Naive B cell (primary cell): ENCODE measurements around the gene TBC1D22A. TPM values are rescaled to one million over a fixed set of nuclear protein-coding genes. Genes with fewer than 3 reads are reported as not detected.

Experiments used
- ATAC-seq, 2 donors: fragments of 150-1000 bp; cut with Tn5 transposase; 2 replicates each; pipeline ENCODE4 v1.10.0; 2021; ENCODE audit warnings: low read depth in 2 of 2, mild to moderate bottlenecking in 2 of 2, moderate library complexity in 2 of 2
- DNase-seq: peaks from one replicate; pipeline ENCODE4 v3.0.0; 2022
- H3K27ac Mint-ChIP-seq, 6 donors: one replicate each; pipeline ENCODE4 v1.8.0; 2020 to 2022; ENCODE audit warnings: mild to moderate bottlenecking in 6 of 6, mixed read lengths in 6 of 6, moderate library complexity in 5 of 6, inconsistent platforms in 2 of 6
- H3K27me3 Mint-ChIP-seq, 3 donors: one replicate each; pipeline ENCODE4 v1.8.0; 2021 to 2022; ENCODE audit warnings: mixed read lengths in 3 of 3, mild to moderate bottlenecking in 1 of 3
- H3K36me3 Mint-ChIP-seq, 2 donors: one replicate each; pipeline ENCODE4 v1.8.0; 2020 to 2022; ENCODE audit warnings: mixed read lengths in 2 of 2, inconsistent platforms in 1 of 2, mild to moderate bottlenecking in 1 of 2
- H3K4me1 Mint-ChIP-seq, 3 donors: one replicate each; pipeline ENCODE4 v1.8.0; 2020 to 2022; ENCODE audit warnings: mixed read lengths in 3 of 3, inconsistent platforms in 1 of 3, mild to moderate bottlenecking in 1 of 3, moderate library complexity in 1 of 3
- H3K4me3 Mint-ChIP-seq, 8 donors: one replicate each; pipeline ENCODE4 v1.8.0; 2020 to 2022; ENCODE audit warnings: mild to moderate bottlenecking in 8 of 8, mixed read lengths in 8 of 8, moderate library complexity in 8 of 8, inconsistent platforms in 2 of 8
- H3K9me3 Mint-ChIP-seq, 7 donors: one replicate each; pipeline ENCODE4 v1.8.0; 2020 to 2022; ENCODE audit warnings: mixed read lengths in 7 of 7, mild to moderate bottlenecking in 5 of 7, inconsistent platforms in 2 of 7, moderate library complexity in 1 of 7
- polyA plus RNA-seq, 6 donors: library from polyadenylated mRNA; unstranded; fragments of 300-500 nt; fragmentation: Illumina TruSeq; gene quantifications; one replicate each; pipeline ENCODE4 v1.2.3, GENCODE V29; 2021; ENCODE audit warnings: low read depth in 6 of 6

TBC1D22A gene
- polyA plus RNA-seq, 6 donors from 2014 or later = 47.2 to 74.5 (median 62.6) TPM

DNA sequence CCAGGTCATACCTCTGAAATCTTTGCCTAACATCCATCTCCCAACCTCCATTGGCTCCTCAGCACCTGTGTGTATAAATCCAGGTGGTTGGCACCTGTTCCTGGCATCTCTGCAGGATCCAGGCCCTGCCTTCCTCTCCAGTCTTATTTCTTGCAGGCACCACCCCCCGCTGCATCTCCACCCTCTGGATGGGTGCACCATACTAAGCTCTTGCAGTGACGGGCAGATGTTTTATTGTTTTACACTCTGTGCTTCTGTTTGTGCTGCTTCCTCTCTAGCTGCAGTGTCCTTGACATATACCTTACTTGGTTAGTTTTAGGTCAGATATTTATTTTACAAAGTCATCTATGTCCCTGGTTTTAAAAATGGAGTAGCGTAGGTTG lies 102.6 kb downstream of the TBC1D22A start:
- no peak for DNase-seq
- Mint-ChIP-seq H3K4me1 (peaks cover 43 to 57% (median 56%) of the 10 kb centered on the region in 3 donors), H3K36me3 (peaks cover 10 to 32% of the 10 kb centered on the region in 2 donors), H3K27me3 (no peaks in the 10 kb centered on the region), H3K27ac (peak overlapping the region; percentile 28 to 86 (median 60)), H3K4me3 (peak overlapping the region in 1 of 8 donors; percentile 16), H3K9me3 (peaks cover 0 to 5% (median 0%) of the 10 kb centered on the region in 7 donors)
- no peak for ATAC-seq

DNA sequence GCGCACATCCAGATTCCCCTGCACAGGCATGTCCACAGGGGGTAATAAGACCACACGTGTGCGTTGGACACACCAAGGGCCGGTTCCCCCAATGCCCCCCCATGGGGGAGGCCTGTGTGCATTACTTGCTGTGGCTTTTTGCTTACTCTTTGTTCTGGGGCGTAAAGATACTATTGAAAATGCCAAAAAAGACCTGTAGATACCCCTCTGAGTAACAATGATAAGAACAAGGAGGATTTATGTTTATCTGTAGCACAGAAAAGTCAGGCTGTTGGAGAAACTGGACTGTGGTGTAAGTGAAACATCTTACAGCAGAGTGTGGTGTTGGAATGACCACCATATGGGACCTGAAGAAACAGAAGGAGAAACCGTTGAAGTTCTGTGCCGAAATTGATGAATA lies 103.2 kb downstream of the TBC1D22A start:
- Mint-ChIP-seq H3K27me3 (no peaks in the 10 kb centered on the region), H3K27ac (peak overlapping the region in 1 of 6 donors; percentile 71), H3K9me3 (peaks cover 0 to 6% (median 5%) of the 10 kb centered on the region in 7 donors), H3K4me1 (peaks cover 41 to 55% (median 53%) of the 10 kb centered on the region in 3 donors), H3K4me3 (no peak overlapping the region), H3K36me3 (peaks cover 13 to 38% of the 10 kb centered on the region in 2 donors)
- ATAC-seq = no peak
- DNase-seq = no peak

DNA sequence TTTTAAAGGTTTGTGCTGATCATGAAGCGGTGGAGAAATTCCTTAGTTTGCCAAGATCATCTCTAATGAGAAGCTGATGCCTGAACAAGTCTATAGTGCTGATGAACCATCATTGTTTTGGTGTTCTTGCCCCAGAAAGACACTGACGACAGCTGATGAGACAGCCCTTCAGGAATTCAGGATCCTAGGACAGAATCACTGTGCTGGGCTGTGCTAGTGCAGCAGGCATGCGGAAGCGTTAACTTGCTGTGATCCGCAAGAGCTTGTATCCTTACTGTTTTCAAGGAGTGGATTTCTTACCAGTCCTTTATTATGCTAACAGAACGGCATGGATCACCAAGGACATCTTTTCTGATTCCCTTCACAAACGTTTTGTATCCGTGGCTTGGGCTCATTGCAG lies 104.1 kb downstream of the TBC1D22A start:
- Mint-ChIP-seq H3K4me1 (peaks cover 38 to 49% (median 46%) of the 10 kb centered on the region in 3 donors), H3K27ac (no peak overlapping the region)

DNA sequence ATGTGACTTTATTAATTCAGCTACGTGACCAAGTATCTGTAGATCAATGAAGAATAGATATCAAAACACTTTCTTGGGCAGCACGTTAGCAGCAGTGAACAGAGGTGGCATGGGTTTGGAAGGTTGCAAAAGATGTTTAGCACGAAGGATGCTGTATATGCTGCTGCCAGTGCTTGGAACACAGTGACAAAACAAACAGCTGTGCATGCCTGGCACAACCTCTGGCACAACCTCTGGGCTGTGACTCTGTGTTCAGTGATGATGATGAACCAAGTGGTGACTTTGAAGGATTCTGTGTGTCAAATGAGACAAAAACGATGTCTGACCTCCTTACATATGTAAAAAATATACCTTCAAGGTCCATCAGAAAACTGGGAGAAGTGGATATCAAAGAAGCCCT lies 104.7 kb downstream of the TBC1D22A start:
- Mint-ChIP-seq H3K4me1 (peaks cover 33 to 44% (median 41%) of the 10 kb centered on the region in 3 donors), H3K9me3 (peaks cover 8 to 19% (median 14%) of the 10 kb centered on the region in 7 donors), H3K27me3 (no peaks in the 10 kb centered on the region)

More for the DNA sequence above, 104.1 kb downstream of the TBC1D22A start:
- H3K9me3 Mint-ChIP-seq = peaks cover 8 to 15% (median 11%) of the 10 kb centered on the region in 7 donors
- DNase-seq (no peak), ATAC-seq (no peak)
- H3K27me3 Mint-ChIP-seq = no peaks in the 10 kb centered on the region
- H3K4me3 Mint-ChIP-seq = no peak overlapping the region
- H3K36me3 Mint-ChIP-seq = peaks cover 22 to 47% of the 10 kb centered on the region in 2 donors

DNA sequence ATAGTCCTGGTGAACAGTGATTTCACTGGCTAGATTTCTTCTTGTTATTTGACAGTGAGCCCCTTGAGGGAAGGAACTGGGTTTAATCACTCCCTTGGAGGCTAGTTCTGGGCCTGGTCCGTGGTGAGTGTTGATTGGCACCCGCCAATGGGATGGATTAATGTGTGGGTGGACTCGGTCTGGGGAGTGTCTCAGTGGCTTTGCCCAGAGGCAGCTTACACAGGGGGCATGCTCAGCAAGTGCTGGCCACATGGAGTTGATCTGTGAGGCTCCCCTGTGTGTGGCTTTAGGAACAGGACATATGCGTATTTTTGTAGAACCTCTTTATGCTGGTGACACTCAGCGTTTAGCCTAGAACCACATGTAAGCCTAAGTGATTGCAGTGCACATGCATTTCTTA lies 106.9 kb downstream of the TBC1D22A start:
- H3K4me3 Mint-ChIP-seq = no peak overlapping the region
- H3K36me3 Mint-ChIP-seq = peaks cover 34 to 60% of the 10 kb centered on the region in 2 donors
- peaks cover 8 to 27% (median 18%) of the 10 kb centered on the region in 7 donors for H3K9me3 Mint-ChIP-seq
- DNase-seq = no peak
- peaks cover 20 to 35% (median 31%) of the 10 kb centered on the region in 3 donors for H3K4me1 Mint-ChIP-seq
- peak overlapping the region in 2 of 6 donors; percentile 38 to 76 for H3K27ac Mint-ChIP-seq
- no peak for ATAC-seq
- no peaks in the 10 kb centered on the region for H3K27me3 Mint-ChIP-seq

More for the DNA sequence above, 104.7 kb downstream of the TBC1D22A start:
- ATAC-seq = no peak
- Mint-ChIP-seq H3K27ac (no peak overlapping the region), H3K36me3 (peaks cover 26 to 51% of the 10 kb centered on the region in 2 donors), H3K4me3 (no peak overlapping the region)
- no peak for DNase-seq

DNA sequence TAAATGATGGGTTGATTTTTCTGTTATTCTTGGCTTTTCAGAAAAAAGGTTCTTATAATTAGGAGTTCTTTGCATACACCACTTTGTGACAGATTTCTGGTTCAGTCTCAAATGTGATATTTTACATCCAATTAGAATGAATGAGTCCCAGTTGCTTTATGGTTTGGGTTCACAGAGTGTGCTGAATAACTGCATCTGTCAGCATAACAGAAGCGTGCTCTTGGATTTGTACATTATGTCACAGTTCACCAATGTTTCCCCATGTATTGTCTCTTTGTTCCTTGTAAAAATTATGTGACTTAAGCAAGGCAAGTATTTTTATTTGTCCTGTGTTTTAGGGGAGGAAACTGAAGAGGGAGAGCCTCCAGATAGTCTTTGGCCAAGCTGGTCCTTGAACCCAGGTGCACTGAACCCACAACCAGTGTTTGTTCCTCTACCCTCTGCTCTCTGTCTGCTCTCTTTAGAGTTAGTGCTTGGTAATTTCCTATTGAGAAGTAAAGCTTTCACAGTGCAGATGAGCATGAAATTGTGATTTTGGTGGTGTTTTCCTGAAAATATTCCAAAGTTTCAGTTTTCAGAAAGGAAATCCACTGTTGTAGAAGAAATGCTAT lies 107.5 kb downstream of the TBC1D22A start:
- Mint-ChIP-seq H3K27ac (no peak overlapping the region), H3K4me1 (peaks cover 20 to 33% (median 29%) of the 10 kb centered on the region in 3 donors), H3K4me3 (no peak overlapping the region), H3K36me3 (peaks cover 34 to 60% of the 10 kb centered on the region in 2 donors), H3K9me3 (peaks cover 8 to 27% (median 18%) of the 10 kb centered on the region in 7 donors), H3K27me3 (no peaks in the 10 kb centered on the region)
- DNase-seq = no peak
- no peak for ATAC-seq

DNA sequence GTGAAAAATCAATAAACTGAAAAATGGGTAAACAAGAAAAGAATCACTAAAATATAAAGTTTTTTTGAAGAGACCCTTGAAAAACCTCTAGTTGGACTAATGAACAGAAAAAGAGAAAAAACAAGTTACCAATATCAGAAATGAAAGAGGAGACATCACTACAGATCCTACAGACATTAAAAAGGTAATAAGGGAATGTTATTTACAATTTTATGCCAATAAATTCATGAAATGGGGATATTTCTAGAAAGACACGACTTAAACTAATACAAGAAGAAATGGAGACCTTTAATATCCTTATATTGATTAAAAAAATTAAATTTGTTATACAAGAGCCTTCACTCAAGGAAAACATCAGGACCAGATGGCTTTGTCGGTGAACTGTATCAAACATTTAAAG lies 109.4 kb downstream of the TBC1D22A start:
- peaks cover 8 to 27% (median 18%) of the 10 kb centered on the region in 7 donors for H3K9me3 Mint-ChIP-seq
- no peak overlapping the region for H3K4me3 Mint-ChIP-seq
- no peak overlapping the region for H3K27ac Mint-ChIP-seq

DNA sequence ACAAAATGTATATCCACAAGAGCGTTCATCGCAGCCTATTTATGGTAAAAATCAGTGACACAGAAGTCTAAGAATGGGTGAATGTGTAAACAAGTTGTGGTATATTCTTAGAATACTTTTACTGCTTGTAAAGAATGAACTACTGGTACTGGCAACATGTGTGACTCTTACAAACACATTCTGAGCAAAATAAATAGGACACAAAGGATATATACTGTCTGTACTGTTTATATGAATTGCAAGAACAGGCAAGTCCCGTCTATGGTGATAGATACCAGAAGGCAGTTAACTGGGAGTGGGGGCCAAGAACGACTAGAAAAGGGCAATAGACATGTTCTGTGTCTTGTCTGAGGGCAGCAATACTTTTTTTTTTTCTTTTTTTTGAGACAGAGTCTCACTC lies 112.6 kb downstream of the TBC1D22A start:
- DNase-seq = no peak
- no peak overlapping the region for H3K27ac Mint-ChIP-seq
- no peaks in the 10 kb centered on the region for H3K27me3 Mint-ChIP-seq
- ATAC-seq = no peak
- peaks cover 32 to 43% (median 33%) of the 10 kb centered on the region in 3 donors for H3K4me1 Mint-ChIP-seq
- H3K9me3 Mint-ChIP-seq = peaks cover 3 to 27% (median 18%) of the 10 kb centered on the region in 7 donors
- peak overlapping the region in 1 of 8 donors; percentile 22 for H3K4me3 Mint-ChIP-seq
- H3K36me3 Mint-ChIP-seq = peaks cover 24 to 28% of the 10 kb centered on the region in 2 donors

More for the DNA sequence above, 109.4 kb downstream of the TBC1D22A start:
- Mint-ChIP-seq H3K36me3 (peaks cover 34 to 55% of the 10 kb centered on the region in 2 donors), H3K4me1 (peaks cover 25 to 29% (median 27%) of the 10 kb centered on the region in 3 donors), H3K27me3 (no peaks in the 10 kb centered on the region)
- ATAC-seq = no peak
- no peak for DNase-seq

DNA sequence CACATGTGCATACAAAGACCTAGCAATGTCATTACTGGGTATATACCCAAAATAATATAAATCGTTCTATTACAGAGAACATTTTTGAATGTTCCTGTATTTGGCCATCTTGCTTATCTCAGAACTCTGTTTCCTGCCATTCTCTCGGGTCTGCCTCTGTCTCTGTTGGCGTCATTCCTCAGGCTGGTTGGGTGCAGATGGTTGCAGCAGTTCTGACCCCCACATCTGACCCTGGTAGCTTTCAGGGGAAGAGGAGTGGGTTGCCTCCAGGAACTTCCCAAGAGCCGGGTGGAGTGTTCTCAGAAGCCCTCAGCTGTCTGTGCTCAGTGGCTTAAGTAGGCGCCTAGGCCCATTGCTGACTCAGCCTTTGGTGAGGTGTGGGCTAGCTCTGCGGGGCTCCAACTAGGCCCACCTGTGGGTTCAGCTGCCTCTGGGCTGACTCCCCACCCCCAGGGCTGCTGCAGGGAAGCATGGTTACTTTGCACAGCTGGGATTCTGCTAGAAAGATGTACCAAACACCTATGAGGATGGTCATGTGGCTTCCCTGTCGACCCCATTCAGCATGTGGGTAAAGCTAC lies 114.0 kb downstream of the TBC1D22A start:
- H3K4me1 Mint-ChIP-seq = peaks cover 41 to 55% (median 45%) of the 10 kb centered on the region in 3 donors
- H3K9me3 Mint-ChIP-seq = peaks cover 0 to 15% (median 9%) of the 10 kb centered on the region in 7 donors
- H3K27me3 Mint-ChIP-seq = no peaks in the 10 kb centered on the region
- H3K36me3 Mint-ChIP-seq = peaks cover 13 to 14% of the 10 kb centered on the region in 2 donors
- ATAC-seq = no peak
- H3K27ac Mint-ChIP-seq = peak overlapping the region in 1 of 6 donors; percentile 83
- no peak overlapping the region for H3K4me3 Mint-ChIP-seq
- DNase-seq = no peak

DNA sequence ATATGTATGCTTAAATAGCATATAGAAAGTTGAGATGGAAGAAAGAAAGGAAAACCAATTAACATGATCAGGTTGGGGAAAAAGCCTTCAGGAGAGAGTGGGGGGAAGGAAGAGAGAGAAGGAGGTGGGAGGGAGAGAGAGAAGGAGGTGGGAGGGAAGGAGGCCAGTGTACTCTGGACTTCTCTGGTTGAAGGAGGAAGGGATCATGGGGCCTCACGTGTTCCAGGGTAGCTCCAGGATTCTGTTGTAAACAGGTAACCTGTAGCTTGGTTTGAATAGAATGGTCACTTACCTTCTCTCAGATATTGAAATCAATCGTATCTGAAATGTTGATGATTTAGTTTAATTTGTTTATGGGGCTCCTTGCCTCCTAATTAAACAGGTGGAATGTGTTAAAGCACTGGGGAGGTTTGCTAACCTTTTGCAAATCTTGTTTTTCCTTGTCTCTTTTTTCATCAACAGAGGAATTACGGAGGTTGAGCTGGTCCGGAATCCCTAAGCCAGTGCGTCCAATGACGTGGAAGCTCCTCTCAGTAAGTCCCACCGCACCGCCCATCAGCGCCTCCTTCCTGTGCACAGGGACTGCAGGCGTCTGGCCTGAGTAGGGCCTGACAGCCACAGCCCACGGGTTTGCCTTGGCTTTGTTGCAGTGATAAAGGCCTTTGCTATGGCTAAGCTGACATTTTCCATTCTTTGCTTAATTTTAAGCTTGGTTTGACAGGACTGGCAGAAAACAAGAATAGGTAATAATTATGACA lies 115.9 kb downstream of the TBC1D22A start:
- DNase-seq = no peak
- Mint-ChIP-seq H3K27ac (peak overlapping the region in 2 of 6 donors; percentile 74 to 86), H3K9me3 (peaks cover 0 to 3% (median 0%) of the 10 kb centered on the region in 7 donors), H3K36me3 (peaks cover 0 to 4% of the 10 kb centered on the region in 2 donors), H3K4me1 (peaks cover 41 to 62% (median 51%) of the 10 kb centered on the region in 3 donors), H3K27me3 (no peaks in the 10 kb centered on the region), H3K4me3 (no peak overlapping the region)
- ATAC-seq = no peak

DNA sequence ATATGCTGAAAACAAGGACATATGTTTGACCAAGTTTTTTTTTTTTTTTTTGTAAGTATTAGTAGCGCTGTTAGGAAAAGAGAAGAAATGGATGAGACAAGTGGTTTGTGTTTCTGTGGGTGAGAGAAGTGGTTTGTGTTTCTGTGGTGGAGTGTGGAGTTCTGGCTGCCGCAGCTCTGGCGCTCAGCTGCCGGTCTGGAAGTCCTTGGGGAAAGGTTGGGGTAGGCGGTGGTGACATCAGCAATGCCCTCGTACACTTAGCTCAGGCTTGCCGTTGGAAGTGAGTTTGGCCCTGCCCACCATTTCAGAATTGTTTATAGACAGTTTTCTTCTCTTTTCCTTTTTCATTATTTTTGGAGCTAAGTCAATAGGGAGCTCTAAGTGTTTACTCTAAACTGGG lies 116.6 kb downstream of the TBC1D22A start:
- ATAC-seq = no peak
- DNase-seq = no peak
- Mint-ChIP-seq H3K4me3 (no peak overlapping the region), H3K4me1 (peaks cover 46 to 63% (median 58%) of the 10 kb centered on the region in 3 donors), H3K27me3 (no peaks in the 10 kb centered on the region), H3K27ac (peak overlapping the region in 2 of 6 donors; percentile 9 to 86), H3K9me3 (peaks cover 0 to 2% (median 0%) of the 10 kb centered on the region in 7 donors), H3K36me3 (peaks cover 4 to 11% of the 10 kb centered on the region in 2 donors)

DNA sequence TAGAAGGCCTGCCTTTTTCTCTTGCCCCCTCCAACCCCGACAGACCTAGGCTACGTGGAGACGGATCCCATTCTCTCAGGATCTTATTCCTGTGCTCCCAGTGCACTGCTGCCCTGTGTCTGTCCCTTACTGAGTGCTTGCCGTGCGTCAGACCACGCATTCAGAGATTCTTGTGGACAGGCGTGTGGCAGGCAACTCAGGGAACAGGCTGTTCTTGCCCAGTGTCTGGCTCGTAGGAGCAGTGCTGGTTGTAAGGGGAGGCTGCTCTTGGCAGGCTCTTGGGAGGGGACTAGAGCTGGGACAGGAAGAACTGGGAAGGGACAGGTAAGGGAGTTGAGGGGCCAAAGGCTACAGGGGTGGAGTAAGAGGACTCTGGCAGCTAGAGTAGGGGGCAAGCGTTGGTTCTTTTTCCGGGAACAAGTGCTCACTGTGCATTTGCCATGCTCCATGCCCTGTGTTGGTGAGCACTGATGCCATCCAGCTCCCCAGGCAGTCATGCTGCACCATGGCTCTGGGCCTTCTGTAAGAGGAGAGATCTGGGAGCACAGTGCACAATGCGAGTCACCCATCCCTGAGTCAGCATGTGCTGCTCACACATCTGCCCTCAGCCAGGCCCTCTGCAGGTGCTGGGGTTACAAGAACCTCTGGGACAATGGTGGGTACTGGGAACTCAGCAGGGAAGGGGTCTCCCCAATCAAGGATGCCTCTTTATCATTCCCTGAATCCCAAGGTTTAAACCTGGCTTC lies 119.1 kb downstream of the TBC1D22A start:
- no peaks in the 10 kb centered on the region for H3K27me3 Mint-ChIP-seq
- H3K9me3 Mint-ChIP-seq = no peaks in the 10 kb centered on the region
- H3K36me3 Mint-ChIP-seq = peaks cover 4 to 19% of the 10 kb centered on the region in 2 donors

More for the DNA sequence above, 119.1 kb downstream of the TBC1D22A start:
- Mint-ChIP-seq H3K4me1 (peaks cover 48 to 69% (median 60%) of the 10 kb centered on the region in 3 donors), H3K27ac (peak overlapping the region in 1 of 6 donors; percentile 70), H3K4me3 (no peak overlapping the region)
- DNase-seq = no peak
- ATAC-seq = no peak
